Common myeloid progenitor, CD34-positive (primary cell): ENCODE measurements around the gene PBX3.

Source experiments
- CTCF ChIA-PET: fragments of 350-600 bp; sonication (Branson Sonifier 250); formaldehyde crosslinking; loops from one replicate; lab custom pipeline; 2021; ENCODE audit warnings: antibody characterized with exemption; lab: Charles Lee
- POLR2A ChIA-PET: fragments of 350-600 bp; sonication (Branson Sonifier 250); formaldehyde crosslinking; loops from one replicate; lab custom pipeline; 2021; ENCODE audit warnings: antibody characterized with exemption; lab: Charles Lee
- DNase-seq, 3 donors: peaks; one replicate each; pipeline versions ENCODE4 v3.0.0 to v3.0.0-alpha.2; 2013
- H3K27ac ChIP-seq, 2 experiments: 1 replicate in 1 of 2; 2 replicates in 1 of 2; pipeline ENCODE4 v1.7.0; 2013; ENCODE audit warnings: inconsistent platforms in 2 of 2, low read length in 2 of 2, mild to moderate bottlenecking in 2 of 2, low read depth in 1 of 2, moderate library complexity in 1 of 2; ENCODE audit not compliant: severe bottlenecking in 2 of 2, insufficient read depth in 1 of 2, poor library complexity in 1 of 2
- H3K27me3 ChIP-seq, 5 experiments: replicated peaks in 2 of 5; 1 replicate in 3 of 5; 2 replicates in 2 of 5; pipeline versions ENCODE4 v1.6.1 to v1.7.0; 2013; ENCODE audit warnings: low read length in 4 of 5, mild to moderate bottlenecking in 2 of 5, moderate library complexity in 2 of 5, inconsistent platforms in 1 of 5; ENCODE audit not compliant: insufficient read depth in 5 of 5, control insufficient read depth in 4 of 5
- H3K36me3 ChIP-seq, 4 experiments: 1 replicate in 2 of 4; 2 replicates in 2 of 4; pipeline versions ENCODE4 v1.6.1 to v1.7.0; 2013; ENCODE audit warnings: low read length in 3 of 4, control low read depth in 1 of 4, mild to moderate bottlenecking in 1 of 4; ENCODE audit not compliant: control insufficient read depth in 4 of 4, insufficient read depth in 4 of 4
- H3K4me1 ChIP-seq, 4 experiments: 1 replicate in 3 of 4; 2 replicates in 1 of 4; pipeline versions ENCODE4 v1.6.1 to v1.7.1; 2013; ENCODE audit warnings: low read length in 3 of 4, mild to moderate bottlenecking in 3 of 4, control low read depth in 1 of 4, inconsistent platforms in 1 of 4, moderate library complexity in 1 of 4; ENCODE audit not compliant: control insufficient read depth in 4 of 4, insufficient read depth in 4 of 4; ENCODE audit errors: control extremely low read depth in 1 of 4
- H3K4me3 ChIP-seq, 7 experiments: 1 replicate in 4 of 7; 2 replicates in 3 of 7; pipeline versions ENCODE4 v1.5.1 to v1.7.0; 2013; ENCODE audit warnings: mild to moderate bottlenecking in 7 of 7, low read length in 6 of 7, moderate library complexity in 6 of 7, inconsistent platforms in 2 of 7, low read depth in 2 of 7, control low read depth in 1 of 7; ENCODE audit not compliant: insufficient read depth in 4 of 7, control insufficient read depth in 1 of 7; ENCODE audit errors: extremely low read depth in 1 of 7
- H3K9me3 ChIP-seq, 5 experiments: 1 replicate in 4 of 5; 2 replicates in 1 of 5; pipeline versions ENCODE4 v1.6.1 to v1.7.1; 2013; ENCODE audit warnings: low read length in 4 of 5, mild to moderate bottlenecking in 2 of 5, inconsistent platforms in 1 of 5, low read depth in 1 of 5, moderate library complexity in 1 of 5; ENCODE audit not compliant: control insufficient read depth in 4 of 5, insufficient read depth in 2 of 5; ENCODE audit errors: control extremely low read depth in 1 of 5
- WGBS: methylation state at CpG from one replicate; pipeline ENCODE4 v1.1.5; 2013; ENCODE audit not compliant: insufficient coverage; 5-methylcytosine and 5-hydroxymethylcytosine counted together

The PBX3 gene

DNA sequence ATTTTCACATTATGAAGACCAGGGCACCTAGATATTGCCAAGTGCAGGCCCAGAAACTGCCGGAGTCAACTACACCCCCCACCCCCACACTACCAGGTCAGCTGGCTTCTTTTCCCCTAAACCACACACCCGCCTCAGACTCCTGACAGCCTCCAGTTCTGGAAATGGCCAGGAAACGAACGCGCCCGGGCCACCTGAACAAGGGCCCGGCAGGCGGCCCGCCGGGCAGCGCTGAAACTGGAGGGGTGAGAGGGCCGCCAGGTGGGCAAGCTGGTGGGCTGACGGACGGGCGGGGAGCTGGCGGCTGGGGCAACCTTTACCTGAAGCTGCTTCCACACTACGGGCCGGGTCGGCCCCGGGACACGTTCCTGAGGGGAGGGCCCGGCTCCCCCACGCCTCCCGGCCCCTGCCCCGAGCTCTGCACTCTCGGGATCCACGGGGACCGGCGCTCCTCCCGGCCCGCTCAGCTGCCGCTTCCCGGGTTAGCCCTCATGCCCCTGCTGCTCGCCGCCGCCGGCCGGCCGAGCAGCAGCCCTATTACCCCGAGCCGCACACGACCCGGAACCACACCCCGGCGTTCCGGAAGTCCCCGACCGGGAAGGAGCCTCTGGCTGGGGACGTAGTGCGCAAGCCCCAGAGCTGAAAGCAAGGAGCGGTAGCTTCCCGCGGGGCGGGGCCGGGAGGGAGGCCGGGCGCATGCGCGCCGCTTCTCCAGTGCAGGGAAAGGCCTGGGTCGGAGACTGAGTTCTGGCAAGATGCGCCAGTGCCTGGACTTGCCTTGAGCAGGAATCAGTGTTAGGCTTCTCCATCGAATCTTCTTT is 40.3 kb upstream of the PBX3 start, which contains the start of gene MAPKAP1:
MAPKAP1 (minus strand) TSS at position 558 of the 821 bp plus-strand sequence. CDS start 34,634 bp downstream, outside the sequence.
- Histone ChIP-seq H3K4me3 (peak within 1 kb of the TSS; percentile 68 to 87 (median 79)), H3K9me3 (no peaks in the 10 kb centered on the region), H3K4me1 (peaks cover 5 to 19% (median 16%) of the 10 kb centered on the region in 4 experiments), H3K27me3 (no peaks in the 10 kb centered on the region), H3K36me3 (peaks cover 2 to 5% (median 4%) of the 10 kb centered on the region in 4 experiments), H3K27ac (peak within 1 kb of the TSS; percentile 25 to 77)
- CTCF ChIA-PET, result interaction anchor here (0.6 to 1.2 kb wide), 4 partner anchors 74 to 935 kb away, joined by 3 read pairs; no protein-coding TSS in a partner anchor
- POLR2A ChIA-PET, result interaction anchor here (1.1 kb wide), 1 partner anchor 165 kb away, joined by 6 read pairs; no protein-coding TSS in a partner anchor
- 0% methylated on average over 49 of the region's 63 CpGs for WGBS
- peak; percentile 92 to 94 (median 93) for DNase-seq

DNA sequence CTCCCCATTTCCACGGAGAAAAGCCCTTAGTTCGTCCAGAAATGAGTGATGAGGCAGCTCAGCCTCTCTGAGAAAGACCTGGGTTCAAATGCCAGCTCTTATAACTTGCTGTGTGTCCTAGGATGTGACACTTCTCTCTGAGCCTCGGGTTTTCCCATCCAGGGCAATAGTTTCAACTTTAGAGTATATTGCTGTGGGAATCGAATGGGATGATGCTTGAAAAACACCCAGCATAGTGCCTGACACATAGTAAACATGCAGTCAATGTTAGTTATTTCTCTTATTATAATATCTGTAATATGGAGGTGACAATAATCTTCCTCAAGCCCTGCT is 39.7 kb upstream of the PBX3 start:
- DNase-seq, result no peak
- ChIA-PET POLR2A (interaction anchor here (1.1 kb wide), 1 partner anchor 166 kb away, joined by 6 read pairs; no protein-coding TSS in a partner anchor), CTCF (interaction anchor here (0.9 to 1.2 kb wide), 2 partner anchors 74 to 137 kb away, joined by 3 read pairs; no protein-coding TSS in a partner anchor)
- Histone ChIP-seq H3K27ac (peak overlapping the region in 1 of 2 experiments; percentile 77), H3K36me3 (peaks cover 2 to 5% (median 4%) of the 10 kb centered on the region in 4 experiments), H3K27me3 (no peaks in the 10 kb centered on the region), H3K4me1 (peaks cover 5 to 19% (median 16%) of the 10 kb centered on the region in 4 experiments), H3K9me3 (no peaks in the 10 kb centered on the region), H3K4me3 (peak overlapping the region; percentile 68 to 87 (median 79))
- 8% methylated on average over 2 of the region's 4 CpGs for WGBS

DNA sequence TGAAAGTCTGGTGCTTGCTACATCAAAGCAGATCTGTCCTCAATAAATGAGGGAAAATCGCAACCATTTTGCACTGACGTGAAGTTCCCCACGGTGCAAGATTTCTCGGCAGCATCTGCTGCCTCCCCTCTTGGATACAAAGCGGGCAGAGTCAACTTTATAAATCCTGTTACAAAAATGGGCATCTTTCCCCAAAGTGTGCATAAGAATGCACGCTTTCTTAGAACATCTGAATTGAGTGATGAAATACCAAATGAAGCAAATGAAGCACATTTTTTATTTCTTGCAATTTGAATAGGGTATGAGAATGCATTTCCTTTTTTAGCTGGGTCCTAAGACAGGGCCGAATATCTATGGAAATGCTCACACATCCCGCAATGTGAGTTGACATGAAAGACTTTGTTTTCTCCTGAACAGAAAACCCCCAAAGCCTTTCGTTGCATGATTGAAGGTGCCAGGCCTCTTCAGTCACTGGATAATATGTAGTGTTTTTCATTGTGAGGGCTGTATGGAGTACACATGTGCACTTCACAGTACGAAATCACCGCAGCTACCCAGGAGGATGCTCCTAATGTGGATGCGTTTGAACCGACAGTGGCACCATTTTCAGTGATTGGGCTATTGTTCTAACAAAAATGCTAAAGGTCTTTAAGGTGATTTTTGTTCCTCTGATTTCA is 20.6 kb upstream of the PBX3 start:
- ChIA-PET CTCF (no interaction called here), POLR2A (no interaction called here)
- Histone ChIP-seq H3K27me3 (peaks cover 0 to 2% (median 0%) of the 10 kb centered on the region in 5 experiments), H3K9me3 (no peaks in the 10 kb centered on the region), H3K36me3 (no peaks in the 10 kb centered on the region), H3K27ac (no peak overlapping the region), H3K4me1 (no peaks in the 10 kb centered on the region), H3K4me3 (no peak overlapping the region)
- no peak for DNase-seq
- WGBS, result 96% methylated on average over 12 of the region's 13 CpGs

DNA sequence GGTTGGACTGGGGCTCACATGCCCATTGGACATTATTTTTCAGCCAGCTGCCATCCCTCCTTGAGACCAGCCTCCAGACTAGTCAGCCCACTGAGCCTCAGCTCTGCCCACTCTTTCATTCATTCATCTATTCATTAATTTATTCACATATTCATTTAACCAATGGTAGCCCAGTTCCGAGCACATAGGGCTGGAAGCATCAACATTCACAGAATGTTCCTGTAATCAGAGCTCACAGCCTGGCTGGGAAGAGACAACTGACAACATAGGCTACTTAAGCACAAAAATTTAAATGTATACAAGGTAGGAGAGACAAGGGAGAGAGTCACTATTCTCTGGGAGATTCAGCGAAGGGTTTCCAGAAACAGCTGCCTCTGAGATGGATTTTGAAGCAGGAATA is 17.0 kb upstream of the PBX3 start:
- H3K27me3 ChIP-seq, result peaks cover 0 to 2% (median 0%) of the 10 kb centered on the region in 5 experiments
- no peaks in the 10 kb centered on the region for H3K9me3 ChIP-seq
- CTCF ChIA-PET, result no interaction called here
- POLR2A ChIA-PET, result interaction anchor here (0.5 kb wide), 1 partner anchor 12 kb away, joined by 3 read pairs; no protein-coding TSS in a partner anchor
- H3K4me3 ChIP-seq, result no peak overlapping the region
- no peak overlapping the region for H3K27ac ChIP-seq
- 100% methylated on average over 1 of the region's 2 CpGs for WGBS
- no peak for DNase-seq
- no peaks in the 10 kb centered on the region for H3K36me3 ChIP-seq
- H3K4me1 ChIP-seq, result no peaks in the 10 kb centered on the region

DNA sequence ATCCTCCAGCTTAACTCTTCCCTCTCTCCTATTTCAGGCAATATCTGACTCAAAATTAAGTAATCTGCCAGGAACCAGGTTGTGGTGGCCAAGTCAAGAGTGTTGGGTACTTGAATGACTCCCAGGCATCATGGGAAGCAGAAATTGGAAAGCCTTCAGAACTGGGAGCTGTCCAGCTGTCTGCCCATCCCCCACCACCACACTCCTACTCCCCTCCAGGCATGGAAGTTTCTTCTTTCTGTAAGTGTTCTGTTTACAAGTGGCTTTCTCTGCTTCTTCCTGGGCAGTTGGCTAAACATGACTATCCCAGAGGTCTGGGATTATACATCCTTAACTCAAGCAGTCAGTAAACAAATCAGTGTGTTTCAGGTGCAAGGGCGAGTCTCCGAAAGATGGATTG is 14.6 kb upstream of the PBX3 start:
- WGBS, result 100% methylated on average over 2 of the region's 2 CpGs
- CTCF ChIA-PET, result interaction anchor here (0.9 kb wide), 1 partner anchor 18 kb away, joined by 3 read pairs; no protein-coding TSS in a partner anchor
- Histone ChIP-seq H3K27ac (no peak overlapping the region), H3K27me3 (no peaks in the 10 kb centered on the region), H3K4me1 (no peaks in the 10 kb centered on the region), H3K4me3 (no peak overlapping the region), H3K9me3 (no peaks in the 10 kb centered on the region), H3K36me3 (no peaks in the 10 kb centered on the region)
- DNase-seq, result no peak
- POLR2A ChIA-PET, result no interaction called here

DNA sequence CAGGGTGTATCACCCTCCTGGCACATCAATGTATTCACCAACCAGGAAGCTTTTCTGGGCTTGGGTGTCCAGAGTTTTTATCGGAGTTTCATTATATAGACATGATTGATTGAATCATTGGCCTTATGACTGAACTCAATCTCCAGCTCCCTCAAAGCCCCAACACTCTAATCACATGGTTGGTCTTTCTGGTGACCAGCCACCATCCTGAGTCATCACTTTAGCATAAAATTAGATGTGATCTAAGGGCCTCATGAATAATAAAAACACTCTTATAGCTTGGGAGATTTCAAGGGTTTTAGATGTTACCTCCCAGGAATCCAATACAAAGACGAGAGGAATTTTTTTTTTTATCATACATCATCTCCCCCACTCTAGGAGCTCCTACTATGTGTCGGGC is 7.7 kb upstream of the PBX3 start:
- POLR2A ChIA-PET, result no interaction called here
- CTCF ChIA-PET, result interaction anchor here (1.0 to 1.1 kb wide), 2 partner anchors 11 to 66 kb away, joined by 3 read pairs; no protein-coding TSS in a partner anchor

More for the DNA sequence above, 7.7 kb upstream of the PBX3 start:
- Histone ChIP-seq H3K9me3 (no peaks in the 10 kb centered on the region), H3K27me3 (no peaks in the 10 kb centered on the region), H3K4me3 (no peak overlapping the region), H3K27ac (no peak overlapping the region), H3K4me1 (no peaks in the 10 kb centered on the region), H3K36me3 (no peaks in the 10 kb centered on the region)
- no peak for DNase-seq
- WGBS, result no CpG with 5 or more reads among the region's 3 CpGs
